ENCODE measurements around the gene DDN. TPM values are rescaled to one million over a fixed set of nuclear protein-coding genes. Genes with fewer than 3 reads are reported as not detected.
A peak's percentile ranks its signal among the peaks of the same experiment; 100 is the strongest.

Gene DDN
- total and polyA plus RNA-seq, 8 donors = 0.03 to 0.12 (median 0.06) TPM; not detected in 3

- no peaks in the 10 kb centered on the region for H3K27me3 ChIP-seq
- no peak overlapping the region for H3K27ac ChIP-seq
- no peaks in the 10 kb centered on the region for H3K36me3 ChIP-seq
- DNase-seq (no peak), FAIRE-seq (no peak), ATAC-seq (no peak)
- intact Hi-C loops (cut with DNase I) = no loop called here
- no peaks in the 10 kb centered on the region for H3K9me3 ChIP-seq
- no peak overlapping the region for H3K4me3 ChIP-seq
- H3K4me1 ChIP-seq = peaks cover 0 to 7% (median 0%) of the 10 kb centered on the region in 3 donors
- TF ChIP-seq CTCF (IDR thresholded peaks at IDR 0.05) = no peak
These were observed 37.4 kb downstream of the DDN start for GRCh38 chr12:48961801-48962200.

GRCh38 chr12:48961331-48961730 is 37.8 kb downstream of the DDN start:
- H3K4me1 ChIP-seq = peaks cover 0 to 7% (median 0%) of the 10 kb centered on the region in 3 donors
- 45 to 53% methylated on average over 4 of the region's 4 CpGs for WGBS, 2 donors
- no peak for TF ChIP-seq CTCF (IDR thresholded peaks at IDR 0.05)
- no peaks in the 10 kb centered on the region for H3K9me3 ChIP-seq
- ATAC-seq (no peak), DNase-seq (peak in 1 of 6 donors; percentile 20), FAIRE-seq (no peak)
- no peak overlapping the region for H3K27ac ChIP-seq
- H3K27me3 ChIP-seq = no peaks in the 10 kb centered on the region
- no peaks in the 10 kb centered on the region for H3K36me3 ChIP-seq
- H3K4me3 ChIP-seq = no peak overlapping the region
- intact Hi-C loops (cut with DNase I) = no loop called here

DNA sequence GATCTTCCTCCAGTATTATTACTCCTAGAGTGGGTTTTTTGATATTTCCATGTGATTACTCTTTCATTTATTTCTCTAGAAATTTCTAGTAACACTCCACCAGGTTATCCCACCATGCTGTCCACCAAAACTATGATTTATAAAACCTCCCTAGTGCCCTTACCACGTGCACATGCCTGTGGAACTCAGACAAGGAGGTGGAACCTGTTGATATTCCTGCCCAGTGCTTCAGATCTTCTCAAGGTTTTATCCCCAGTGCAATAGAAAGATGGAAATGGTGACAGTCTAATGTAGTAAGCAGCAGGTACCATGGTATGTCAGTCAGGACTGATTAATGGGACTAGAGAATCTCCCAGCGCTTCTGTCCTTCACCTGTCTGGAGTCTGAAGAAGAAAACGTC is 38.3 kb downstream of the DDN start:
- no peak for FAIRE-seq
- no peak for TF ChIP-seq CTCF (IDR thresholded peaks at IDR 0.05)
- Histone ChIP-seq H3K27ac (no peak overlapping the region), H3K27me3 (no peaks in the 10 kb centered on the region), H3K4me3 (no peak overlapping the region), H3K4me1 (peaks cover 0 to 12% (median under 1%) of the 10 kb centered on the region in 3 donors), H3K36me3 (no peaks in the 10 kb centered on the region), H3K9me3 (no peaks in the 10 kb centered on the region)
- no peak for DNase-seq
- intact Hi-C loops (cut with DNase I) = no loop called here
- WGBS, 2 donors = 51 to 60% methylated on average over 3 of the region's 3 CpGs
- no peak for ATAC-seq

DNA sequence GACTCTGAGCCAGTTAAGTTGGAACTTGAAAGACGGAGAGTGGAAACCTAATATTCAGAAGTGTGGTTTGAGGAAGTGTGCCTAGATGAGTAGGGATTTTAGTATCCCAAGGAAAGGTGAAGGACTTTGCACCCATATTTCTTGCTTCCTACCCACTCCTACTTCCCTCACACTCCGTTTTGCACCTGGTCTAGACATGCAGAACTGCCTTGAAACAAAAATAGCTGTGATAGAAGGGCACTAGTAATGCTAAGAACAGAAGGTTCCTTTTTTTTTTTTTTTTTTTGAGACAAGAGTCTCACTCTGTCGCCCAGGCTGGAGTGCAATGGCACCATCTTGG is 41.2 kb downstream of the DDN start:
- no peak for TF ChIP-seq CTCF (IDR thresholded peaks at IDR 0.05)
- H3K9me3 ChIP-seq = no peaks in the 10 kb centered on the region
- DNase-seq (no peak), ATAC-seq (no peak), FAIRE-seq (no peak)
- intact Hi-C loops (cut with DNase I) = no loop called here
- 22 to 24% methylated on average over 2 to 3 of the region's 3 CpGs for WGBS, 2 donors
- H3K36me3 ChIP-seq = no peaks in the 10 kb centered on the region
- H3K27me3 ChIP-seq = no peaks in the 10 kb centered on the region
- H3K27ac ChIP-seq = no peak overlapping the region
- H3K4me1 ChIP-seq = peaks cover 0 to 19% (median 6%) of the 10 kb centered on the region in 3 donors
- H3K4me3 ChIP-seq = peak overlapping the region in 3 of 4 donors; percentile 60 to 97 (median 95)

DNA sequence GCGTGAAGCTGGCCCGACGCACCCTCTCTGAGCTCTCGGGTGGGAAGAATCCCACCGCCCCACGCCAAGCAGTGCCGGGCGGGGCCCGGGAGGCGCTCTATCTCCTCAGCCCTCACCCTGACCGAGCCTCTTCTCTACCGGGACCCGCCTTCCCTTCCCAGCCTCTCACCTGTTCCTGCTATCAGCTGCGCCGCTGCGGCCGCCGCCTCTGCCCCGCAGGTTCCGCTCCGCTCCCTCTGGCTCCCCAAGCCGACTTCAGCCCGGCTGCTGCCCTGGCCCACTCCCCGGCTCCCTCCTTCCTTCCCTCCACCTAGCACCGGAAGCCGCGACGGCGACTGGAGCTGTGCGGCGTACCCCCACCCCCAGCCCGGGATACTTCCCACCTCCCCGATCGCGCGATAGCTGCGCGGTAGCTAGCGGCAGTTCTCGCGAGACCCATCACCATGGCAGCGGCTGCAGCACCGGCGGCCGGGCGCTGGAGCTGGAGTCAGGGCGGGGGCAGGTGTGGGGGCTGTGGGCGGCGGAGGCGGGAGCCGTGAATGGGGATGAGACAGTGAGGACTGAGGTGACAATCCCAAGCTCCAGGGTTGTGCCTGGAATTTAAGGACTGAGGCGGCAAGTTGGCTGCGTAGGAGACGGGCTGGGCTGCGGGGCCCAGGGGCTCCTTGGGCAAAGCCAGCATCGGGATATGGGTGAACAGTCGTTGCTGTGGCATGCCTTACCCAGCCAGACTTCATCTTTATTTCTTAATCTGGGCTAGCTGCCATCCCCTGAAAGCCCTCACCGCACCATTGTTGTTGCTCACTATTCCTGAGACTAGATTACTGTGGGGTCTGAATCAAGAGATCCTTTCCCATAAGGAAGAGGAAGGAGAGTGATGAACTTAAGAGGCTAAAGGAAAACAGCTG is 41.8 kb downstream of the DDN start, which contains the start of gene ARF3:
Gene ARF3 (minus strand): TSS at position 347 of the 908 bp plus-strand sequence. CDS start 16,392 bp downstream, outside the sequence.
- no peak for FAIRE-seq
- 1% methylated on average over 52 to 58 of the region's 58 CpGs for WGBS, 2 donors

More for the DNA sequence above, 41.8 kb downstream of the DDN start, which contains the start of gene ARF3:
- Histone ChIP-seq H3K27me3 (no peaks in the 10 kb centered on the region), H3K4me3 (peak within 1 kb of the TSS; percentile 60 to 97 (median 94)), H3K4me1 (peaks cover 0 to 19% (median 6%) of the 10 kb centered on the region in 3 donors), H3K36me3 (no peaks in the 10 kb centered on the region), H3K27ac (peak within 1 kb of the TSS; percentile 35 to 66 (median 50)), H3K9me3 (no peaks in the 10 kb centered on the region)
- peak; percentile 94 to 99 (median 98) for ATAC-seq
- TF ChIP-seq CTCF (IDR thresholded peaks at IDR 0.05) = no peak
- intact Hi-C loops (cut with DNase I) = no loop called here
- DNase-seq = peak; percentile 95 to 98 (median 96)

All from pancreas (tissue), 10 donors.